Natural killer cell (primary cell): ENCODE data around the gene ADORA2A. TPM values are rescaled to one million over a fixed set of nuclear protein-coding genes. Genes with fewer than 3 reads are reported as not detected.

ENCODE experiments used
- ATAC-seq, 3 donors: fragments of 150-1000 bp in 2 of 3; fragments of 200-7000 bp in 1 of 3; cut with Tn5 transposase; 1 replicate in 1 of 3; 2 replicates in 2 of 3; pipeline ENCODE4 v1.10.0; 2021; ENCODE audit warnings: mild to moderate bottlenecking in 2 of 3, moderate library complexity in 2 of 3
- DNase-seq, 2 donors: peaks; one replicate each; pipeline versions ENCODE4 v3.0.0 to v3.0.0-alpha.2; 2013 to 2021; ENCODE audit warnings: mixed read lengths in 1 of 2
- H3K27ac ChIP-seq: one replicate; pipeline ENCODE4 v1.5.1; 2013; ENCODE audit warnings: mild to moderate bottlenecking, low read length
- H3K27me3 ChIP-seq: one replicate; pipeline ENCODE4 v1.6.1; 2013; ENCODE audit warnings: low read length; ENCODE audit not compliant: control insufficient read depth, insufficient read depth
- H3K36me3 ChIP-seq: one replicate; pipeline ENCODE4 v1.6.1; 2013; ENCODE audit warnings: low read length; ENCODE audit not compliant: control insufficient read depth, insufficient read depth
- H3K4me1 ChIP-seq: one replicate; pipeline ENCODE4 v1.6.1; 2013; ENCODE audit warnings: low read length; ENCODE audit not compliant: control insufficient read depth, insufficient read depth
- H3K4me3 ChIP-seq: one replicate; pipeline ENCODE4 v1.5.1; 2013; ENCODE audit warnings: low read length
- H3K9me3 ChIP-seq: one replicate; pipeline ENCODE4 v1.6.1; 2013; ENCODE audit warnings: low read length; ENCODE audit not compliant: control insufficient read depth, insufficient read depth
- H3K27ac Mint-ChIP-seq, 2 donors: one replicate each; pipeline ENCODE4 v1.8.0; 2022; ENCODE audit warnings: mild to moderate bottlenecking in 2 of 2, mixed read lengths in 2 of 2, moderate library complexity in 1 of 2
- H3K27me3 Mint-ChIP-seq, 2 donors: one replicate each; pipeline ENCODE4 v1.8.0; 2022; ENCODE audit warnings: low read depth in 2 of 2, mixed read lengths in 2 of 2
- H3K36me3 Mint-ChIP-seq: one replicate; pipeline ENCODE4 v1.8.0; 2022; ENCODE audit warnings: mixed read lengths
- H3K4me1 Mint-ChIP-seq, 2 donors: one replicate each; pipeline ENCODE4 v1.8.0; 2022; ENCODE audit warnings: mixed read lengths in 2 of 2
- H3K4me3 Mint-ChIP-seq: one replicate; pipeline ENCODE4 v1.8.0; 2022; ENCODE audit warnings: mild to moderate bottlenecking, moderate library complexity, mixed read lengths
- H3K9me3 Mint-ChIP-seq, 2 donors: one replicate each; pipeline ENCODE4 v1.8.0; 2022; ENCODE audit warnings: mixed read lengths in 2 of 2
- CTCF ChIP-seq: fragments of 200-600 bp; IDR thresholded peaks from one replicate; pipeline ENCODE4 v1.8.0; 2022; ENCODE audit warnings: antibody characterized with exemption
- WGBS: methylation state at CpG from one replicate; pipeline ENCODE4 v1.1.7; 2013; ENCODE audit warnings: missing lambda C conversion rate; ENCODE audit not compliant: insufficient coverage; 5-methylcytosine and 5-hydroxymethylcytosine counted together
- intact Hi-C: fragments of 100-400 bp; cut with micrococcal nuclease; formaldehyde crosslinking; loops from one replicate; pipeline ENCODE4 v1.14.2; 2022
- total RNA-seq, 4 donors: library from RNA; stranded (reverse); fragments of 120-200 nt in 1 of 4; gene quantifications; one replicate each; pipeline versions ENCODE4 v1.2.3 to v1.2.4, GENCODE V29; 2013 to 2022

The ADORA2A gene
- total RNA-seq, 3 donors from 2014 or later (not counting 1 experiment from before 2014, with no cell fraction given) = 11.0 to 15.0 (median 11.7) TPM

GRCh38 chr22:24483976-24484545 lies 56.7 kb downstream of the ADORA2A start:
- intact Hi-C loops = no loop called here
- Mint-ChIP-seq H3K27ac (no peak overlapping the region), H3K9me3 (no peaks in the 10 kb centered on the region), H3K36me3 (no peaks in the 10 kb centered on the region), H3K4me1 (no peaks in the 10 kb centered on the region), H3K4me3 (no peak overlapping the region), H3K27me3 (peaks cover under 1% of the 10 kb centered on the region in 2 donors)
- H3K9me3 ChIP-seq = no peaks in the 10 kb centered on the region
- WGBS = 96% methylated on average over 5 of the region's 5 CpGs
- H3K27ac ChIP-seq = no peak overlapping the region
- no peaks in the 10 kb centered on the region for H3K36me3 ChIP-seq
- no peak overlapping the region for H3K4me3 ChIP-seq
- no peak for TF ChIP-seq CTCF
- no peaks in the 10 kb centered on the region for H3K27me3 ChIP-seq
- ATAC-seq (no peak), DNase-seq (no peak)
- no peaks in the 10 kb centered on the region for H3K4me1 ChIP-seq

- ATAC-seq (no peak), DNase-seq (no peak)
- no peak for TF ChIP-seq CTCF
- H3K9me3 ChIP-seq = no peaks in the 10 kb centered on the region
- intact Hi-C loops = no loop called here
- Mint-ChIP-seq H3K27ac (no peak overlapping the region), H3K36me3 (no peaks in the 10 kb centered on the region), H3K27me3 (peaks cover 6 to 7% of the 10 kb centered on the region in 2 donors), H3K4me1 (no peaks in the 10 kb centered on the region), H3K4me3 (no peak overlapping the region), H3K9me3 (no peaks in the 10 kb centered on the region)
- WGBS = 95% methylated on average over 4 of the region's 4 CpGs
- no peaks in the 10 kb centered on the region for H3K27me3 ChIP-seq
- H3K4me3 ChIP-seq = no peak overlapping the region
- no peaks in the 10 kb centered on the region for H3K4me1 ChIP-seq
- H3K27ac ChIP-seq = no peak overlapping the region
- no peaks in the 10 kb centered on the region for H3K36me3 ChIP-seq
These were observed 57.8 kb downstream of the ADORA2A start for GRCh38 chr22:24485170-24485569.

- no peak overlapping the region for H3K4me3 ChIP-seq
- H3K36me3 ChIP-seq = no peaks in the 10 kb centered on the region
- ATAC-seq (no peak), DNase-seq (peak in 1 of 2 donors; percentile 63)
- peaks cover 7% of the 10 kb centered on the region in 2 donors for H3K27me3 Mint-ChIP-seq
- H3K27me3 ChIP-seq = no peaks in the 10 kb centered on the region
- no peaks in the 10 kb centered on the region for H3K36me3 Mint-ChIP-seq
- H3K4me1 Mint-ChIP-seq = no peaks in the 10 kb centered on the region
- no peaks in the 10 kb centered on the region for H3K9me3 Mint-ChIP-seq
- H3K9me3 ChIP-seq = no peaks in the 10 kb centered on the region
- intact Hi-C loops = no loop called here
- H3K27ac ChIP-seq = no peak overlapping the region
- TF ChIP-seq CTCF = no peak
- H3K4me3 Mint-ChIP-seq = no peak overlapping the region
- H3K4me1 ChIP-seq = no peaks in the 10 kb centered on the region
- H3K27ac Mint-ChIP-seq = no peak overlapping the region
- WGBS = 78% methylated on average over 3 of the region's 3 CpGs
These were observed 58.2 kb downstream of the ADORA2A start for GRCh38 chr22:24485608-24486007.

- H3K9me3 Mint-ChIP-seq = no peaks in the 10 kb centered on the region
- H3K4me3 ChIP-seq = no peak overlapping the region
- ATAC-seq (no peak), DNase-seq (no peak)
- no peak overlapping the region for H3K27ac Mint-ChIP-seq
- 17% methylated on average over 1 of the region's 2 CpGs for WGBS
- H3K4me3 Mint-ChIP-seq = no peak overlapping the region
- no peaks in the 10 kb centered on the region for H3K27me3 ChIP-seq
- intact Hi-C loops = no loop called here
- no peaks in the 10 kb centered on the region for H3K9me3 ChIP-seq
- H3K36me3 ChIP-seq = no peaks in the 10 kb centered on the region
- no peaks in the 10 kb centered on the region for H3K4me1 Mint-ChIP-seq
- H3K36me3 Mint-ChIP-seq = no peaks in the 10 kb centered on the region
- TF ChIP-seq CTCF = no peak
- peaks cover 7 to 11% of the 10 kb centered on the region in 2 donors for H3K27me3 Mint-ChIP-seq
- H3K27ac ChIP-seq = no peak overlapping the region
- no peaks in the 10 kb centered on the region for H3K4me1 ChIP-seq
These were observed 59.1 kb downstream of the ADORA2A start for GRCh38 chr22:24486501-24486921.
